Activated CD8-positive, alpha-beta T cell treated with anti-CD3 and anti-CD28 coated beads for 36 hours (primary cell): ENCODE measurements around the gene MTM1. TPM values are rescaled to one million over a fixed set of nuclear protein-coding genes. Genes with fewer than 3 reads are reported as not detected.

Experiments used
- ATAC-seq: fragments of 200-7000 bp; cut with Tn5 transposase; one replicate; pipeline ENCODE4 v1.10.0; 2021; ENCODE audit warnings: mild to moderate bottlenecking, moderate library complexity
- CTCF ChIA-PET: fragments of 350-600 bp; sonication (Branson Sonifier 250); formaldehyde crosslinking; loops from one replicate; lab custom pipeline; 2021; ENCODE audit warnings: antibody characterized with exemption; lab: Charles Lee
- POLR2A ChIA-PET: fragments of 350-600 bp; sonication (Branson Sonifier 250); formaldehyde crosslinking; loops from one replicate; lab custom pipeline; 2021; ENCODE audit warnings: antibody characterized with exemption; lab: Charles Lee
- DNase-seq: peaks from one replicate; pipeline ENCODE4 v3.0.0-alpha.2; 2020
- H3K27ac Mint-ChIP-seq: one replicate; pipeline ENCODE4 v1.8.0; 2021; ENCODE audit warnings: mild to moderate bottlenecking, mixed read lengths
- H3K27me3 Mint-ChIP-seq: one replicate; pipeline ENCODE4 v1.8.0; 2021; ENCODE audit warnings: mixed read lengths
- H3K36me3 Mint-ChIP-seq: one replicate; pipeline ENCODE4 v1.8.0; 2021; ENCODE audit warnings: low read depth, mixed read lengths
- H3K4me1 Mint-ChIP-seq: one replicate; pipeline ENCODE4 v1.8.0; 2021; ENCODE audit warnings: low read depth, mixed read lengths
- H3K4me3 Mint-ChIP-seq: one replicate; pipeline ENCODE4 v1.8.0; 2021; ENCODE audit warnings: mild to moderate bottlenecking, moderate library complexity, mixed read lengths
- H3K9me3 Mint-ChIP-seq: one replicate; pipeline ENCODE4 v1.8.0; 2021; ENCODE audit warnings: mixed read lengths
- intact Hi-C: fragments of 100-400 bp; cut with micrococcal nuclease; formaldehyde crosslinking; loops from one replicate; pipeline ENCODE4 v1.10.0; 2022
- total RNA-seq, 2 experiments: library from RNA; stranded (reverse); gene quantifications; one replicate each; pipeline ENCODE4 v1.2.3, GENCODE V29; 2021
- TF ChIP-seq, protein P1 (sequence below): fragments of 200-600 bp; IDR thresholded peaks from one replicate; pipeline ENCODE4 v1.8.0; 2022; ENCODE audit warnings: antibody characterized with exemption, mild to moderate bottlenecking

MTM1 gene
- total RNA-seq, 2 experiments from 2014 or later: 9.6 to 11.6 TPM

DNA sequence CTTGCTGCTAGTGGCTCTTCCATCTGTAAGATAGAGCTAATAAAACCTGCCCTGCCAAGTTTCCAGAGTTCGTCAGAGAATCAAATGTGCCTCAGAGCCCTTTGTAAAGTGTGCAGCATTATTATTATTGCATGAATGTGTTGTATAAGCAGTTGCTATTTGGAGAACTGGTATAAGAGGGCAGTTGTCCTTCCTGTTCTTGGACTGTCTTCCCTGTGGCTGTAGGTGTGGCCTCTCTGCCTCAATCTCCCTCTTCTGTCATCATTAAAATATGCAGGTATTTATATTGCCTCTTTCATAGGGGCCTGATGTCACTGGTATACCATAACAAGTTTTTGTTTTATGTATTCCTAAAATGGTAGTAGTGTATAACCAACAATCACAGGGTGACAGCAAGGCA is 3.8 kb downstream of the MTM1 start:
- Mint-ChIP-seq H3K4me3 (peak overlapping the region; percentile 65), H3K36me3 (no peaks in the 10 kb centered on the region), H3K4me1 (peaks cover 74% of the 10 kb centered on the region), H3K27ac (peak overlapping the region; percentile 94), H3K27me3 (no peaks in the 10 kb centered on the region), H3K9me3 (no peaks in the 10 kb centered on the region)
- ChIA-PET POLR2A (no interaction called here), CTCF (interaction anchor here (0.9 kb wide), 1 partner anchor 122 kb away, joined by 3 read pairs; no protein-coding TSS in a partner anchor)
- ATAC-seq: no peak
- DNase-seq: no peak
- intact Hi-C loops: loop anchor here (10.0 kb wide), 1 partner anchor 207 kb away; the partner anchor contains the start of gene MAMLD1
- TF ChIP-seq, protein P1, sequence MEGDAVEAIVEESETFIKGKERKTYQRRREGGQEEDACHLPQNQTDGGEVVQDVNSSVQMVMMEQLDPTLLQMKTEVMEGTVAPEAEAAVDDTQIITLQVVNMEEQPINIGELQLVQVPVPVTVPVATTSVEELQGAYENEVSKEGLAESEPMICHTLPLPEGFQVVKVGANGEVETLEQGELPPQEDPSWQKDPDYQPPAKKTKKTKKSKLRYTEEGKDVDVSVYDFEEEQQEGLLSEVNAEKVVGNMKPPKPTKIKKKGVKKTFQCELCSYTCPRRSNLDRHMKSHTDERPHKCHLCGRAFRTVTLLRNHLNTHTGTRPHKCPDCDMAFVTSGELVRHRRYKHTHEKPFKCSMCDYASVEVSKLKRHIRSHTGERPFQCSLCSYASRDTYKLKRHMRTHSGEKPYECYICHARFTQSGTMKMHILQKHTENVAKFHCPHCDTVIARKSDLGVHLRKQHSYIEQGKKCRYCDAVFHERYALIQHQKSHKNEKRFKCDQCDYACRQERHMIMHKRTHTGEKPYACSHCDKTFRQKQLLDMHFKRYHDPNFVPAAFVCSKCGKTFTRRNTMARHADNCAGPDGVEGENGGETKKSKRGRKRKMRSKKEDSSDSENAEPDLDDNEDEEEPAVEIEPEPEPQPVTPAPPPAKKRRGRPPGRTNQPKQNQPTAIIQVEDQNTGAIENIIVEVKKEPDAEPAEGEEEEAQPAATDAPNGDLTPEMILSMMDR: no peak

- H3K9me3 Mint-ChIP-seq: no peaks in the 10 kb centered on the region
- ChIA-PET POLR2A (interaction anchor here (1.2 kb wide), 1 partner anchor 120 kb away, joined by 3 read pairs; the partner anchor contains the start of gene MTMR1), CTCF (interaction anchor here (1.0 kb wide), 1 partner anchor 14 kb away, joined by 3 read pairs; no protein-coding TSS in a partner anchor)
- TF ChIP-seq, protein P1: no peak
- intact Hi-C loops: loop anchor here (10.0 kb wide), 1 partner anchor 208 kb away; the partner anchor contains the start of gene MAMLD1
- ATAC-seq (no peak), DNase-seq (no peak)
- no peaks in the 10 kb centered on the region for H3K27me3 Mint-ChIP-seq
- H3K4me1 Mint-ChIP-seq: peaks cover 81% of the 10 kb centered on the region
- peak overlapping the region; percentile 65 for H3K4me3 Mint-ChIP-seq
- peak overlapping the region; percentile 94 for H3K27ac Mint-ChIP-seq
- no peaks in the 10 kb centered on the region for H3K36me3 Mint-ChIP-seq
Measured at GRCh38 chrX:150573106-150573505, 4.7 kb downstream of the MTM1 start.

- CTCF ChIA-PET: interaction anchor here (1.0 kb wide), 1 partner anchor 13 kb away, joined by 3 read pairs; no protein-coding TSS in a partner anchor
- Mint-ChIP-seq H3K4me3 (peak overlapping the region; percentile 71), H3K36me3 (peaks cover 3% of the 10 kb centered on the region), H3K27ac (peak overlapping the region; percentile 94), H3K9me3 (peaks cover 1% of the 10 kb centered on the region), H3K4me1 (peaks cover 87% of the 10 kb centered on the region), H3K27me3 (no peaks in the 10 kb centered on the region)
- DNase-seq (peak; percentile 62), ATAC-seq (no peak)
- intact Hi-C loops: loop anchor here (2.0 to 10.0 kb wide), 2 partner anchors 91 to 209 kb away; partner anchors contain the start of gene MAMLD1
- POLR2A ChIA-PET: interaction anchor here (1.2 kb wide), 1 partner anchor 119 kb away, joined by 3 read pairs; the partner anchor contains the start of gene MTMR1
- TF ChIP-seq, protein P1: no peak
Measured at GRCh38 chrX:150573702-150574101, 5.3 kb downstream of the MTM1 start.

GRCh38 chrX:150574559-150575418 is 6.4 kb downstream of the MTM1 start:
- intact Hi-C loops: loop anchor here (2.0 to 10.0 kb wide), 2 partner anchors 92 to 210 kb away; partner anchors contain the start of gene MAMLD1
- DNase-seq: peak; percentile 43
- Mint-ChIP-seq H3K4me3 (peak overlapping the region; percentile 71), H3K9me3 (peaks cover 1% of the 10 kb centered on the region), H3K4me1 (peaks cover 85% of the 10 kb centered on the region), H3K27ac (peak overlapping the region; percentile 94), H3K27me3 (no peaks in the 10 kb centered on the region), H3K36me3 (peaks cover 3% of the 10 kb centered on the region)
- POLR2A ChIA-PET: interaction anchor here (1.1 kb wide), 1 partner anchor 27 kb away, joined by 4 read pairs; no protein-coding TSS in a partner anchor
- CTCF ChIA-PET: interaction anchor here (2.5 kb wide), 1 partner anchor 13 kb away, joined by 13 read pairs; no protein-coding TSS in a partner anchor
- ATAC-seq: peak; percentile 59
- TF ChIP-seq, protein P1: no peak
